ENCODE measurements around the gene GBX1.
A peak's percentile ranks its signal among the peaks of the same experiment; 100 is the strongest.

Gene GBX1

GRCh38 chr7:151193203-151193978 is 25.9 kb upstream of the GBX1 start:
- DNase-seq: no peak

DNA sequence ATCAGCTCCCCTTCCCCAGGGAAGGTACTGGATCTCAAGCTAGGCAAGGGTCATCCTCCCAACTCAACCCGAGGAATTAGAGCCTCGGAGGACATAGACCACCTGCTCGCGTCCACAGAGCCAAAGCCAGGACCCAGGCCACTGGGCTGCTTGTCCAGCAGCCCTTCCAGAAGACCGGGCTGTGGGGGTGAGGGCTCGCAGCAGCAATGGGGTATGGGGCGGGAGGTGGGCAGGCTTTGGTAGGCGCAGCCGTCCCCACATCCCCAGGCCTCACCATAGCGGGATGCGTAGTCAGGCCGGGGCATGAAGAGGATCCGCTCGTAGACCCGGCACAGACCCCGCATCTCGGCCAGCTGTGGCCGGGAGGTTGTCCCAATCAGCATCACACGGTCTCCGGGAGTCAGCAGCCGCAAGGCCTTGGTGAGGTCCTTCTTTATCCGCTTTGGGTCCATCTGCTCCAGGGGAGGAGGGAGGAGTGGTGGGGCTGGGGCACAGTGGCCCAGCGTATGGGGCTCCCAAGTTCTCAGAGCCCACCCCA is 24.6 kb upstream of the GBX1 start:
- DNase-seq: no peak

DNA sequence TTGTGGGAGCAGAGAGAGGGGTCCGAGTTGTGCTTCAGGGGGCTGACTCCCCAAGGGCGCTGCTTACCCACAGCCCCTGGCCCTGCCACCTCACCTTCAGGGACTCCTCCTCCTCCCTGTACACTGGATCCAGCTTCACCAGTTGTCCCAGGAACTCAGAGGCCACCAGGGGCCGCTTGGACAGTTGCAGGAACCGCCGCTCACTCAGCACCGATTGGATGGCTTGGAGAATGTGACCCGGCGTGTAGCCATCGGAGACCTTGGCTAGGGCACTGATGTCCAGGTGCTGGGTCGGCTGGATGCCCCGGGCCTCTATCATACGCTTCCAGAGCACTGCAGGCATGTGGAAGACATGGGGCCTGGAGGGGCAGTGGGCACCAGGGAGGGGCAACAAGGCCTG is 24.1 kb upstream of the GBX1 start:
- no peak for DNase-seq

DNA sequence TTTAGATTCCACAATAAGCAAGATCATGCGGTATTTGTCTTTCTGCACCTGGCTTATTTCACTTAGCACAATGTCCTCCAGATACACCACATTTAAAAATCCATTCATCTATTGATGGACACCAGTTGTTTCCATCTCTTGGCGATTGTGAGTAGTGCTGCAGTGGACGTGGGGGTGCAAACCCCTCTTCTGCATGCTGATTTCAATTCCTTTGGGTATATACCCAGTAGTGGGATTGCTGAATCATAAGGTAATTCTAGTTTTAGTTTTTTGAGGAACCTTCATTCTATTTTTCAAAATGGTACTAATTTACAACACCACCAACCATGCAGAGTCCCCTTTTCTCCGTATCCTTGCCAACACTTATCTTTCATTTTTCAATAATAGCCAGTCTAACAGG is 21.5 kb upstream of the GBX1 start:
- DNase-seq: no peak

DNA sequence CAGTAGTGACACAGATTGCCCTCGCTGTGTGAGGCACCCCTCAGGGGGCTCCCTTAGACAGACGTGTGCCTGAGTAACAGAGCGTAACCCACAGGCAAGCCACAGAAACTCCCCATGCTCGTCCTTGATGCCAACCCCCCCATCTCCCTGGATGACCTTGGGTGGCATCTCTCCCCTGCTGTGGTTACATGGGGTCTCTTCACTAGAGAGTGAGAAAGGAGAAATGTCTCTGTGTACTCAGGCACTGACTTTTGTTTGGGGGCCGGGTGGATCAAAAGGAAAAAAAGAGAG is 20.7 kb upstream of the GBX1 start:
- DNase-seq: no peak

DNA sequence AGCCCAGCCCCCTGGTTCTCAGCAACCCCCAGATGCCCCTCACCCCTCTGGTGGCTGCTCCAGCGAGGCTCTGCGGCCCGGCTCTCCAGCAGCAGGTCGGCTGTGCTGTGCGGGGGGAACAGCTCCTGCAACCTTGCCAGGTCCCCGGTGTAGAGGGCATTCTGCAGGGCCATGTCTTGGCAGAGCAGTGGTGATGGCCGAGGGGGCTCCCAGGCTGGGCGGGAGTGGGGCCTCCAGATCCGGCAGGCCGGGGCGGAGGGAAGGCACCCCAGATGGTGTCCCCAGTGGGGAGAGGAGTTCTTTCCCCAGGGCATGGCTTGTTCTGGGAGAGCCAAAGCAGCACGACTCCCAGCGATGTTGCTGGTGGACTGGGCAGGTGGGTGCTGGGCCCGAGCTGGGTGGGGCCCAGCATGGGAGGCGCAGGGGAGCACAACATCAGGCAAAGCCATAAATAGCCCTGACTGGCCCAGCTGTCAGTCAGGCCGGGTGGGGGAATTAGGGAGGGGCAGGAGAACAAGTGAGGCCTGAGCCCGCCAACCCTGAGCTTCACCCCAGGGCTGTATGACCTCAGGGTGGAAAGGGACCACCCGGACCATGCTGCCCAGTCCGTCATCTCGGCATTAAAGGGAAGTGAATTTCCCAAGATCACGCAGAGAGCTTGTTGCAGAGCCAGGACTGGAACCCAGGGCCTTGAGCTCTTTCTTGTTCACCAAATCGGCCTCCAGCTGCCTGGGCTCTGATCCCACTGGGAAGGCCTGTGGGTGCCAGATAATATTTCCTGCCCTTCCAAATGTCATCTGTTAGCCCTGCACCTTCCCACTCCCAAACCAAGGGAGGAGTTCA is 20.1 kb upstream of the GBX1 start:
- no peak for DNase-seq

DNA sequence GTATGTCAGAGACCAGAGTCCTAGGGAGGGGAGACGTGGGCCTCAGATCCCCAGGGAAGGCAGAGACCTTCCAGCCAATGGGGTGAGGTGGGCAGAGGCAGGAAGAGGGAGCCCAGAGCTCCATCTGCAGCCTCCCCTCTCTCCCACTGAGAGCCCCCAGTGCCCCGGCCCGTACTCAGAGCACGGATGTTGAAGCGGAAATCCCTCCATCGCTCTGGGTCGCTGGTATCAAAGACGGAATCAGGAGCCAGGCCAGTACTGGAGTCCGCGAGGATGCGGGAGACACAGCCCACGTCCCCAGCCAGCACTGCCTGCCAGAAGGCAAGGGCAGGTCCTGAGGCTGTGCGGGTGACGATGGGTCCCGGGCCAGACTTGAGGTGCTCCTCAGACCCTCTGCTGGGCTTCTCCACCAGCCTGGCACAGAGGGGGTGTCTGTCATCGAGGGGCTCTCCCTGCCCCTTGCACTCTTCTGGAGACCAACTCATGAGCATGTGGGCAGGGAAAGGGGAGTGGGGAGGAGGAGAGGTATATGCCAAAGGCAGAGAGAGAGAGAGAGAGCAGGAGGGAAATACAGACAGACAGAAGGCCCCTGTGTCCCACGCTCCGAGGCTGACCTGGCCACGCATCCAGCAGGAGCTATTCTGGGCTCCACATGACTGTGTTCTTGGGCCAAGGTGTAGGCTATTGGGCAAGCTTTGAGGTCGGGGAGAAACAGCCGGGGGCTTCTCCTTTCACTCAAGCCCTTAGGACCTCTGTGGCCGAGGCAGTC is 19.3 kb upstream of the GBX1 start, which contains the start of gene ASB10:
Gene ASB10, minus strand, starts transcription at position 611 of the 769 bp plus-strand sequence. Its CDS starts 120 bp downstream, at position 491.
- no peak for DNase-seq

DNA sequence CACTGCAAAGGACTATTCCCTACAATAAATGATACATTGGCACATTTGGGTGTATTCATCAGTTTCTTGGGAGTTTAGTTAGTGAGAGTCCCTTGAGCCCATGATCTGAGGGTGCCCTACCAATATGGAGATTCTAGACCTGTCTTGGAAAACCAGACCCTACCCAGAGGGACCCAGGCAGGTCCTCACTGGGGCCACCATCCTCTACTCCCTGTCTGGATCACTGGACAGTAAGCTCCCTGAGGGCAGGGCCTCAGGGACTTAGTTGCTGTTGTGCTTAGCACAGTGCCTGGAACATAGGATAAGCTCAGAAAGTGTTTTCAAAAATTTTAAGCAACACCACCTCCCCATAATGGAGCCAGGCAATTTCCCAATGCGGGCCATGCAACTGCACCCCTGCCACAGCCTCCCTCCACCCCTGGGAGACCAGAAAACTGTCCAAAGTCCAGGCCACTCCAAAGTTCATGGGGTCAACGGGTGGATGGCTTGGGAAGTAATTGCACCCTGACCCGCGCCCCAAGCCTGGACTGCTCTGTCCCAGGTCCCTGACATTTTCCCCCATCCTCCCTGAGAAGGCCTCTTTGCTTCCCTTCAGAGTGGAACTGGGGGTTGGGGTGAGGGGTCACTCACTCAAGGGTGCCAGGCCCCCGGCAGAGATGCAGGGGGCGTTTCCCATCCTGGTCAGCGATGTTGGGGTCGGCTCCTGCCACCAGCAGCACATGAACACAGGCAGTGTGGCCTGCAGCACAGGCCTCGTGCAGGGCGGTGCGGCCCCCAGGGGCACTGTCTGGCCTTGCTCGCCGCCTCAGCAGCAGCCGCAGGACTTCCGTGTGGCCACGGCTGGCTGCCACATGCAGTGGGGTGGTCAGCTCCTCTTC is 18.5 kb upstream of the GBX1 start:
- DNase-seq: no peak

- DNase-seq: no peak
These were observed 13.5 kb upstream of the GBX1 start for GRCh38 chr7:151181011-151181431.

DNA sequence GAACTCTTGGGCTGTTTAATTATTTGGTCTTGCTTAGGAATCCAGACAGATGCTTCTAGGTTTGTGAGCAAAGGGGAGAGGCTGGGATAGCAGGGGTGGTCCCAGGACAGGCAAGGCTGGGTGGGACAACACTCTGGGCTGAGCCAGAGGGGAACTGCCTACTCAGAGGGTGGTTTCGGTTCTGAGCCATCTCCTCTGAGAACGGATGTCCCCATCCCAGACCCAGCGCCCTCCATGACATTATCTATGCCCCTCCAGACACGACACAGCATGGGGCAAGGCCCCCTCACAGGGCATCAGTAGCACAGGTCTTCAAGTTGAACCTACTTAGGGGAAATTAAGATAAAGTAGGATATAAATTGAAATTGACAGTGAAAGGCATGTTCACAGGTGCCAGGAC is 12.5 kb upstream of the GBX1 start:
- DNase-seq: no peak

- DNase-seq: no peak
These were observed 11.9 kb upstream of the GBX1 start for GRCh38 chr7:151179287-151179860.

DNA sequence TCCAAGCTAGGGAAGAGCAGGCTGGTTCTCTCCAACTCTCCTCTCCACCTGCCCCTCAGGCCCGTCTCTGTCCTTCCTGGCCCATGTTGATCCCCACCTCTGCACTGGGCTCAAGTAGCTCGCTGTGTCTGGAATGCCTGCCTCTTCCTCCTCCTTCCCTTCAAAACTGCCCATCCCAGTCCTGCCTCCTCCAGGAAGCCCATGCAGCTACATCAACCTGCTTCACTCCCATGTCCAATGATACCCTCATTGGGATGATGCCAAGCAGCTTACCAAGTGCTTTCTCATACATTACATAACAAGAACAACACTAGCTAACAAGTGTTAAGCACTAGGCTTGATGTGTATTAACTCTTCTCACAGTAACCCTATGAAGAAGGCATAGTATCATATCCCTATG is 11.3 kb upstream of the GBX1 start:
- no peak for DNase-seq

DNA sequence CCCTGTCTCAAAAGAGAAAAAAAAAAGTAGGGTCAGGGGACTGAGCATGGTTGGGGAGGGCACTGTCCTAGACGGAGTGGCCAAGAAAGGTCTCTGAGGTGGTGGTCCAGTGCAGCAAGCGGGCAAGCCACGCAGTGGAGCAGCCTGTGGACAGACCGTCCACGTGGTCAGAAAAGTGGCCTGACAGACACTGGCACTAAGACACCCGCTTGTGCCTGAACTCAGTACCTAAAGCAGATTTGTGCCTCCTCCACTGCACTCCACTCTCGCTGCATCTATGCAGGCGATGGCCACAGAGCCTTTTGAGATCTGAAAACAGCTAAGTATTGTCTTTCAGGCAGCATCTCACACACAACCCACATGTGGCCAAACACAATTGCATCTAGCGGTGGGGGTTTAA is 10.7 kb upstream of the GBX1 start:
- DNase-seq: no peak

DNA sequence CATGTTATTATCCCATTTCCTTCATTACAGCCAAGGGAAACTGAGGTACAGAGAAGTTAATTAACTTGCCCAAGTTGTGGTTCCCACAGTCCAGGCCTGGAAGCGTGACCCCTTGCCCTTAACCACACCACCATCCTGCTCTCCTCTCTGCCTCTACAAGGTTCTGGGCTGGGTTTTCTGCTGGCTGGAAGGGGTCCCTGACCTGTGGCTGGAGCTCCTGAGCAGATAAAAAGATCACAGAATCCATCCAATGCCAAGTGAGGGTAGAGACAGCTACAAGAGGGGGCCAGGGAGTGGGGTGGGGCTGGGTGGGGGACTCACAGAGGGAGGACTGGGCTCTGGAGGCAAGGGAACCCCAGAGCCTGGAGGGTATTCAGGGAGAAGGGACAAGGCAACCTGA is 9.8 kb upstream of the GBX1 start:
- DNase-seq: no peak

GRCh38 chr7:151176401-151176800 is 8.9 kb upstream of the GBX1 start:
- DNase-seq: no peak

DNA sequence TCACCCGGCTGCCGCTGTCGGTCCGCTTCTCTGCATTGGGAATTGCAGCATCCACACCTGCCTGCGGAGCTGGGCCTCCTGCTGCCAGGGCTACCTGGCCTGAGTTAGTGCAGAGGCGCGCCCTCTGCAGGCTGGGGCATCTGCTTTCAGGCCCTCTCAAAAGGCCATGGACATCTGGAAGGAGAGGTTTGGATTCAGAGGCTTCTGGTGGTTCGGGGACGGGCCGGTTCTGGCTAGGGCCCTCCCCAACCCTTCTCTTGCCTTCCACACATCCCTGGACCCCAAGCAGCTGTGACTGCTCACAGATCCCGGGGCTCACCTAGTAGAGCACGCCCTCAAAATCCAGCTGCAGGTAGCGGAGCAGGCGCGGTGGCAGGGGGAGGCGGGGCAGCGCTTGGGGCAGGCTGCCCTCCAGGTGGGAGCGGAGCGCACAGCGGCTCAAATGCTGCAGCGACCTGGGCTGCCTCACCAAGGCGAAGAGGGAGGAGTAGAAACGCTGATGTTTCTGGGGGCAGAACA is 8.4 kb upstream of the GBX1 start:
- DNase-seq: no peak

- DNase-seq: no peak
These were observed 7.7 kb upstream of the GBX1 start for GRCh38 chr7:151175047-151175792.

- peak in 3 of 4 experiments; percentile 11 to 24 (median 13) for DNase-seq
These were observed 7.0 kb upstream of the GBX1 start for GRCh38 chr7:151174246-151175046.

- DNase-seq: no peak
These were observed 6.1 kb upstream of the GBX1 start for GRCh38 chr7:151173386-151174245.
